Gastrocnemius medialis (tissue), 4 donors: ENCODE data around the gene DNM3.
A peak's percentile ranks its signal among the peaks of the same experiment; 100 is the strongest.

Experiments
- POLR2A ChIP-seq, 2 donors: fragments of 450-650 bp; IDR thresholded peaks; one replicate each; pipeline ENCODE4 v1.6.1; 2017; ENCODE audit warnings: antibody characterized with exemption in 2 of 2, mild to moderate bottlenecking in 2 of 2, moderate library complexity in 2 of 2
- TF ChIP-seq, protein P1 (sequence below), 5 experiments: fragments of 450-650 bp in 3 of 5; fragments of 200-600 bp in 2 of 5; sonication (generic) in 2 of 5; IDR thresholded peaks in 4 of 5; conservative IDR thresholded peaks in 1 of 5; 1 replicate in 4 of 5; 2 replicates in 1 of 5; pipeline ENCODE4 v1.5.1; 2016 to 2019; ENCODE audit warnings: antibody characterized with exemption in 5 of 5, mild to moderate bottlenecking in 3 of 5, moderate library complexity in 3 of 5

DNA sequence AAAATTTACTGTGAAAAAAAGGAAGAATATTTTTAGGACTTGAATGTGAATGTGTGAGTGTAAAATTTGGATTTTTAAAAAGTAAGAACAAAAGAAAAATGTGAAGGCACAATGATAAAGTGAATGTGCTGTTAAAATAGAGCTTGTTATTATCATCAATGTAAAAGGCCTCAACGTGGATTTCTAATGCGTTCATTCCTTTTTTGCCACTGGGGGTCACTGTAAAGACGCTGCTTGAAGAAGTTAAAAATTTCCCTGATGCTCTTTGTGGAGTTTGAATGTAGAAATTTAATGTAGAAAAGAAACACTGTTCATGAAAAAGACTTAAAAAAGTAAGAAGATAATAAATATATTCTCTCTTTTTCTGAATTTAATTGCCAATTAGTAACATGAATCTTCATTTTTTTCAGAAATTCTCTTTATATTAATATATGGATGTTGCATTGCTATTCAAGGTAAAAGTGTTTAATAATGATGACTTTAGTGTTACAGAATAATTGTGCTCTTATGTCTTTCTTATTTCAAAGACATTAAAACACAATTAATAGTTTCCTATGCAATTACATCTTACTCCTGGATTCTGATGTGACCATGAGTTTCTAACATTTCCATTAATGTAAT is 161.5 kb downstream of the DNM3 start:
- TF ChIP-seq, protein P1, sequence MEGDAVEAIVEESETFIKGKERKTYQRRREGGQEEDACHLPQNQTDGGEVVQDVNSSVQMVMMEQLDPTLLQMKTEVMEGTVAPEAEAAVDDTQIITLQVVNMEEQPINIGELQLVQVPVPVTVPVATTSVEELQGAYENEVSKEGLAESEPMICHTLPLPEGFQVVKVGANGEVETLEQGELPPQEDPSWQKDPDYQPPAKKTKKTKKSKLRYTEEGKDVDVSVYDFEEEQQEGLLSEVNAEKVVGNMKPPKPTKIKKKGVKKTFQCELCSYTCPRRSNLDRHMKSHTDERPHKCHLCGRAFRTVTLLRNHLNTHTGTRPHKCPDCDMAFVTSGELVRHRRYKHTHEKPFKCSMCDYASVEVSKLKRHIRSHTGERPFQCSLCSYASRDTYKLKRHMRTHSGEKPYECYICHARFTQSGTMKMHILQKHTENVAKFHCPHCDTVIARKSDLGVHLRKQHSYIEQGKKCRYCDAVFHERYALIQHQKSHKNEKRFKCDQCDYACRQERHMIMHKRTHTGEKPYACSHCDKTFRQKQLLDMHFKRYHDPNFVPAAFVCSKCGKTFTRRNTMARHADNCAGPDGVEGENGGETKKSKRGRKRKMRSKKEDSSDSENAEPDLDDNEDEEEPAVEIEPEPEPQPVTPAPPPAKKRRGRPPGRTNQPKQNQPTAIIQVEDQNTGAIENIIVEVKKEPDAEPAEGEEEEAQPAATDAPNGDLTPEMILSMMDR (IDR thresholded peaks at IDR 0.05 in 4 of 5, conservative IDR thresholded peaks at IDR 0.05 in 1 of 5): peak in 2 of 5 experiments; percentile 46 to 50
- TF ChIP-seq POLR2A (IDR thresholded peaks at IDR 0.05): no peak
